ENCODE data around the gene TMPRSS9. TPM values are rescaled to one million over a fixed set of nuclear protein-coding genes. Genes with fewer than 3 reads are reported as not detected.

Gene TMPRSS9
- total RNA-seq, 4 donors from 2014 or later, result not detected

- TF ChIP-seq CTCF (IDR thresholded peaks at IDR 0.05; ENCODE audit: low read depth), result no peak
Measured at GRCh38 chr19:2344381-2344870, 15.6 kb upstream of the TMPRSS9 start.

GRCh38 chr19:2345076-2345475, 15.0 kb upstream of the TMPRSS9 start:
- no peak for TF ChIP-seq CTCF (IDR thresholded peaks at IDR 0.05; ENCODE audit: low read depth)

- no peak for TF ChIP-seq CTCF (IDR thresholded peaks at IDR 0.05; ENCODE audit: low read depth)
Measured at GRCh38 chr19:2345794-2346663, 14.0 kb upstream of the TMPRSS9 start.

GRCh38 chr19:2350656-2351055, 9.4 kb upstream of the TMPRSS9 start:
- no peak for TF ChIP-seq CTCF (IDR thresholded peaks at IDR 0.05; ENCODE audit: low read depth)

- TF ChIP-seq CTCF (IDR thresholded peaks at IDR 0.05; ENCODE audit: low read depth), result no peak
Measured at GRCh38 chr19:2351591-2351990, 8.5 kb upstream of the TMPRSS9 start.

GRCh38 chr19:2352121-2352520, 7.9 kb upstream of the TMPRSS9 start:
- no peak for TF ChIP-seq CTCF (IDR thresholded peaks at IDR 0.05; ENCODE audit: low read depth)

- TF ChIP-seq CTCF (IDR thresholded peaks at IDR 0.05; ENCODE audit: low read depth), result no peak
Measured at GRCh38 chr19:2353159-2353886, 6.7 kb upstream of the TMPRSS9 start.

All from subcutaneous adipose tissue (tissue), 4 donors.